ENCODE results near the gene TRIO.

Gene TRIO

GRCh38 chr5:14472986-14473567, 329.9 kb downstream of the TRIO start:
- DNase-seq = no peak

- DNase-seq = no peak
Observed at GRCh38 chr5:14475045-14475444, 331.9 kb downstream of the TRIO start.

- no peak for DNase-seq
Observed at GRCh38 chr5:14476786-14477435, 333.8 kb downstream of the TRIO start.

- no peak for DNase-seq
Observed at GRCh38 chr5:14479143-14479696, 336.1 kb downstream of the TRIO start.

GRCh38 chr5:14481349-14481748, 338.2 kb downstream of the TRIO start:
- no peak for DNase-seq

GRCh38 chr5:14482085-14482484, 338.9 kb downstream of the TRIO start:
- no peak for DNase-seq

GRCh38 chr5:14483504-14484157, 340.5 kb downstream of the TRIO start:
- no peak for DNase-seq

GRCh38 chr5:14486486-14486885, 343.3 kb downstream of the TRIO start:
- DNase-seq = no peak

- DNase-seq = no peak
Observed at GRCh38 chr5:14486996-14487896, 344.1 kb downstream of the TRIO start.

- no peak for DNase-seq
Observed at GRCh38 chr5:14487897-14488570, 344.9 kb downstream of the TRIO start.

GRCh38 chr5:14488709-14489108, 345.6 kb downstream of the TRIO start:
- DNase-seq = no peak

GRCh38 chr5:14489643-14490042, 346.5 kb downstream of the TRIO start:
- no peak for DNase-seq

GRCh38 chr5:14490309-14490711, 347.2 kb downstream of the TRIO start:
- DNase-seq = no peak

- DNase-seq = peak; percentile 36
Observed at GRCh38 chr5:14491015-14491915, 348.1 kb downstream of the TRIO start.

- no peak for DNase-seq
Observed at GRCh38 chr5:14492331-14492964, 349.3 kb downstream of the TRIO start.

GRCh38 chr5:14495301-14495700, 352.2 kb downstream of the TRIO start:
- no peak for DNase-seq

GRCh38 chr5:14497311-14497710, 354.2 kb downstream of the TRIO start:
- DNase-seq = no peak

GRCh38 chr5:14501353-14502293, 358.5 kb downstream of the TRIO start:
- no peak for DNase-seq

GRCh38 chr5:14502294-14502690, 359.1 kb downstream of the TRIO start:
- no peak for DNase-seq

All from CD4-positive, alpha-beta T cell treated with Interleukin-15 for 1 hour (primary cell).